Retinal pigment epithelial cell (primary cell): ENCODE measurements around the gene SOX4.

Experiments used
- DNase-seq: peaks from one replicate; pipeline ENCODE4 v3.0.0-alpha.2; 2010; ENCODE audit warnings: low read depth
- H3K4me3 ChIP-seq: 2 replicates; pipeline ENCODE4 v1.5.1; 2011; ENCODE audit warnings: mild to moderate bottlenecking, low read length, control low read depth, moderate library complexity
- TF ChIP-seq, protein P1 (sequence below): conservative IDR thresholded peaks from 2 replicates; pipeline ENCODE4 v1.5.1; 2011; ENCODE audit warnings: low read depth, low read length, control low read depth, inconsistent platforms

SOX4 gene

DNA sequence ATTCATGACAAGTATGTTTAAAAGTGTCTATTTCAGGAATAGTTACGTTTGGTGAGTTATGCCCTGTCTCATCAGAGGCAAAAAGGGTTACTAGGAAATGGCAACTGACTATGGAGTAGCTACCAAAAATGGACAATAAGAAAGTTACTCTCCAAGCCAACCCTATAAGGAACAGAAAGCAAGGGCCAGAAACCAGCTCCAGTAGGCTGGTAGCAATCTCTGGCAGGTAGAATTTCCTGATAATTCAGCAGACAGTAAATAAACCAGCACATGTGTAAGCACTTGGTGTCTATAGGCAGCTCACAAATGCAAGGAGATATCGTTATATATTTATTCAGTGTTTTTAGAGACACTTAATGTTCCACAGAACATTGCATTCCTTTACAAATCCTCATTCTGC lies 20.3 kb downstream of the SOX4 start:
- no peak overlapping the region for H3K4me3 ChIP-seq
- no peak for DNase-seq
- TF ChIP-seq, protein P1, sequence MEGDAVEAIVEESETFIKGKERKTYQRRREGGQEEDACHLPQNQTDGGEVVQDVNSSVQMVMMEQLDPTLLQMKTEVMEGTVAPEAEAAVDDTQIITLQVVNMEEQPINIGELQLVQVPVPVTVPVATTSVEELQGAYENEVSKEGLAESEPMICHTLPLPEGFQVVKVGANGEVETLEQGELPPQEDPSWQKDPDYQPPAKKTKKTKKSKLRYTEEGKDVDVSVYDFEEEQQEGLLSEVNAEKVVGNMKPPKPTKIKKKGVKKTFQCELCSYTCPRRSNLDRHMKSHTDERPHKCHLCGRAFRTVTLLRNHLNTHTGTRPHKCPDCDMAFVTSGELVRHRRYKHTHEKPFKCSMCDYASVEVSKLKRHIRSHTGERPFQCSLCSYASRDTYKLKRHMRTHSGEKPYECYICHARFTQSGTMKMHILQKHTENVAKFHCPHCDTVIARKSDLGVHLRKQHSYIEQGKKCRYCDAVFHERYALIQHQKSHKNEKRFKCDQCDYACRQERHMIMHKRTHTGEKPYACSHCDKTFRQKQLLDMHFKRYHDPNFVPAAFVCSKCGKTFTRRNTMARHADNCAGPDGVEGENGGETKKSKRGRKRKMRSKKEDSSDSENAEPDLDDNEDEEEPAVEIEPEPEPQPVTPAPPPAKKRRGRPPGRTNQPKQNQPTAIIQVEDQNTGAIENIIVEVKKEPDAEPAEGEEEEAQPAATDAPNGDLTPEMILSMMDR = no peak

DNA sequence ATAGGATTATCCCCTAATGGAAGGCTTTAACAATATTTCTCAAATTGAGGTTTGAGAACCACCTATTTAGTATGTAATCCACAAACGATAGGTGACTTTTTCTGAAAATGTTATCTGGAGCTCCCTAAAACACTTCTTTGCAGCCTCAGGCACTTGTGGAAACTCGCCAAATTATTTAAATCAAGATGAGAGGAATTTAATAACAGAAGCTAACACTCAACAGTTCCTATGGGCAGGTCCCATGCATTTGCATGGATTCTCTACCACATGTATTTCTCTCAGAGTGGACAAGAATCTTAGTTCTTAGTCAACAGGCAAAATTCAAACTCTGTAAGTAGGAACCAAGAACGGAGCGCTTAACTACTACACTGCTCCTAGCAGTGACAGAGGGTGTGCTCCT lies 20.7 kb downstream of the SOX4 start:
- no peak overlapping the region for H3K4me3 ChIP-seq
- DNase-seq = no peak
- TF ChIP-seq, protein P1 = no peak

DNA sequence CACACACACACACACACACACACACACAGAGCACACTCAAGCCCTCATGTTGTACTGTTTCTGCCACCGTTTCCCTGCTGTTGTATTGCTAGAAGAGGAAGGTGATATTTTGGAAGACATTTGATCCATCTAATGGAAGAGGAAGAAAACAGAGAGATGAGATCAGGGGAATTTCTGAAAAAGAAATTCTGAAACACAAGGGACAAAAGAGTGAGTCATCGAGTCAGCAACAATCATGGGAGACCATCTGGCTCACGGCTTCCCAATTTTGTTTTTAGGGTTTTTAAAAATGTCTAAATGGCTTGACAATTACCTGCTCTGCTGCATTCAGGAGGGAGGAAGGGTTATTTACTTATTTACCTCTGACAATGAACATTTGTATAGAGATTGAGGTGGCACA lies 22.0 kb downstream of the SOX4 start:
- TF ChIP-seq, protein P1 = no peak
- no peak overlapping the region for H3K4me3 ChIP-seq
- DNase-seq = no peak

DNA sequence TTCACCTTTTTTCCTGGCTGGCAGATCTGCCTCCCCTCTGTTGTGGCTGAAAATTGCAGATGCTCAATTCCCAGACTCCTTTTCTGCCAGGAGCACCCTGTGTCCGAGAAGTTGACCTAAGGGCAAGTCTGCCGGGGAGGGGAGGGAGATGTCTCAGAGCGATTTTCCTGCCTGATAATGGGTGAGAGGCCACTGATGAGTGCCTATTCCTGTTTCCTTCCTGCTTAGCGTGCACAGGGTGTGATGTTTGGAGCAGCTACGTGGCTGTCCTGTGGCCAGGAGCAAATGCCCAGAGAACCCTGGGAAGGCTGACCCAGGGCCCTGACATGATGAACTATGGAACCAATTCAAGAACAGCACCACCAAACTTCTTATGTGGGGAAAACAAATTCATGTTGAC lies 22.5 kb downstream of the SOX4 start:
- DNase-seq = no peak
- H3K4me3 ChIP-seq = no peak overlapping the region
- TF ChIP-seq, protein P1 = no peak

DNA sequence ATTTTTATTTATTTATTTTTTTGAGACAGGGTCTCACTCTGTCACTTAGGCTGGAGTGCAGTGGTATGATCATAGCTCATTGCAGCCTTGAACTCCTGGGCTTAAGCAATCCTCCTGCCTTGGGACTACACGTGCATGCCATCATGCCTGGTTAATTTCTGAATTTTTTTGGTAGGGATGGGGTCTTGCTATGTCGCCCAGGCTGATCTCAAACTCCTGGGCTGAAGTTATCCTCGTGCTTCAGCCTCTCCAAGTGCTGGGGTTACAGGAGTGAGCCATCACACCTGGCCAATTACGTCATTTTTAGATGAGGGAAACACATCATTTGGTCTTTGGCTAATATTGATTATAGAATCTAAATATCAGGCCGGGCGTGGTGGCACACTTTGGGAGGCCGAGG lies 32.1 kb downstream of the SOX4 start:
- no peak overlapping the region for H3K4me3 ChIP-seq
- TF ChIP-seq, protein P1 = no peak
- no peak for DNase-seq

DNA sequence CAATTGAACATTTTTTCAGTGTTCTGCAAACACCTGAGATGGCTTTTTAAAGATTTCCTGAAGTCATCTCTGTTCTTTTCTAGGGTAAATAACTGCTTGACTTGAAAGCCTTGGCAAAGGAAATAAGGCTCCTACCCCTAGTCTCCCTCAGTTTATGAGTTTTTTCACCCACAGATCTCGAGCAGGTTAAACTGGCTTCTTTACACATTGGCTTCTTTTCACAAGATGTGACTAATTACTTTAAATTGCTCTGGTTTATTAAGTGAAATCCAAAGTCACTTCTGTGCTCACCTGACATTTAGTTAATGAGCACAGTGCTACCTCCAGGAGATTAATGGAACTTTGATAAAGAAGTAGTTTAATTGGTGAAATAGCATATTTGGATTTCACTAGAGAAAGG lies 33.2 kb downstream of the SOX4 start:
- no peak overlapping the region for H3K4me3 ChIP-seq
- no peak for DNase-seq
- TF ChIP-seq, protein P1 = no peak

DNA sequence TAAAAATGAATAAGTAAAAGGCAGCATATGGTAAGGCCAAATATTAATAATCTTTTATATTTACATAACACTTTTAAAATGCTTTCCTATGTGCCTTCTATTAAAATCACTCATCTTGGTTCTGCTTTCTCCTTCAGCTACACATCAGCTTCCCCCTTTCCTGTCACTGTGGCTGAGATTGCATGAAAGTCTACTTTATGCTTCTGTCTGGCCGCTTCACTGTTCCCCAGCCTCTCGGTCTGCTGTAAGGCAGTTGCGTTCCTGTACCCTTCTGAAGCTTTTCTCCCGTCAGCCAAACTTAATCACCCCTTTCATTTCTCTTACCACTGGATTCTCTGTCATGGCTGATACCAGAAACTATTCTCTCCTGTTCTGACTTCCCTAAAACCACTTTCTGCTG lies 34.6 kb downstream of the SOX4 start:
- TF ChIP-seq, protein P1 = no peak
- DNase-seq = no peak
- no peak overlapping the region for H3K4me3 ChIP-seq
